CD4-positive, alpha-beta T cell (primary cell): ENCODE data around the gene MYO9A. TPM values are rescaled to one million over a fixed set of nuclear protein-coding genes. Genes with fewer than 3 reads are reported as not detected.

Source experiments
- ATAC-seq: fragments of 200-7000 bp; cut with Tn5 transposase; one replicate; pipeline ENCODE4 v1.10.0; 2022; ENCODE audit warnings: mild to moderate bottlenecking; ENCODE audit not compliant: poor library complexity
- CTCF ChIA-PET: fragments of 350-600 bp; sonication (Branson Sonifier 250); formaldehyde crosslinking; loops from one replicate; lab custom pipeline; 2021; ENCODE audit warnings: antibody characterized with exemption, inconsistent platforms; lab: Charles Lee
- POLR2A ChIA-PET: fragments of 350-600 bp; sonication (Branson Sonifier 250); formaldehyde crosslinking; loops from one replicate; lab custom pipeline; 2021; ENCODE audit warnings: antibody characterized with exemption, inconsistent platforms; lab: Charles Lee
- DNase-seq, 14 experiments: peaks; one replicate each; pipeline ENCODE4 v3.0.0-alpha.2; 2013 to 2020; ENCODE audit warnings: mixed read lengths in 2 of 14
- H3K27ac ChIP-seq, 2 donors: one replicate each; pipeline versions ENCODE4 v1.5.1 to v1.7.0; 2013; ENCODE audit warnings: low read length in 2 of 2, low read depth in 1 of 2, mild to moderate bottlenecking in 1 of 2
- H3K27me3 ChIP-seq, 2 experiments: 1 replicate in 1 of 2; 2 replicates in 1 of 2; pipeline versions ENCODE4 v1.6.1 to v1.7.0; 2013; ENCODE audit warnings: low read length in 2 of 2, control low read depth in 1 of 2, mild to moderate bottlenecking in 1 of 2, moderate library complexity in 1 of 2; ENCODE audit not compliant: insufficient read depth in 2 of 2, control insufficient read depth in 1 of 2
- H3K36me3 ChIP-seq: one replicate; pipeline ENCODE4 v1.6.1; 2013; ENCODE audit warnings: low read length, control low read depth; ENCODE audit not compliant: insufficient read depth
- H3K4me1 ChIP-seq: one replicate; pipeline ENCODE4 v1.6.1; 2013; ENCODE audit warnings: low read length, control low read depth; ENCODE audit not compliant: insufficient read depth
- H3K4me3 ChIP-seq: one replicate; pipeline ENCODE4 v1.5.1; 2013; ENCODE audit warnings: mild to moderate bottlenecking, low read length, moderate library complexity
- H3K9me3 ChIP-seq, 2 experiments: 1 replicate in 1 of 2; 2 replicates in 1 of 2; pipeline versions ENCODE4 v1.6.1 to v1.7.0; 2013; ENCODE audit warnings: low read length in 2 of 2, mild to moderate bottlenecking in 2 of 2, control low read depth in 1 of 2, moderate library complexity in 1 of 2; ENCODE audit not compliant: control insufficient read depth in 1 of 2, insufficient read depth in 1 of 2
- H3K27ac Mint-ChIP-seq: one replicate; pipeline ENCODE4 v1.8.0; 2020; ENCODE audit warnings: mixed read lengths
- H3K27me3 Mint-ChIP-seq: one replicate; pipeline ENCODE4 v1.8.0; 2021; ENCODE audit warnings: mixed read lengths
- H3K36me3 Mint-ChIP-seq: one replicate; pipeline ENCODE4 v1.8.0; 2021; ENCODE audit warnings: low read depth, mixed read lengths
- H3K4me1 Mint-ChIP-seq: one replicate; pipeline ENCODE4 v1.8.0; 2021; ENCODE audit warnings: low read depth, mixed read lengths
- H3K4me3 Mint-ChIP-seq: one replicate; pipeline ENCODE4 v1.8.0; 2020; ENCODE audit warnings: mild to moderate bottlenecking, mixed read lengths
- H3K9me3 Mint-ChIP-seq: one replicate; pipeline ENCODE4 v1.8.0; 2020; ENCODE audit warnings: mixed read lengths
- CTCF ChIP-seq: fragments of 200-600 bp; IDR thresholded peaks from one replicate; pipeline ENCODE4 v1.8.0; 2022; ENCODE audit warnings: antibody characterized with exemption, mild to moderate bottlenecking
- intact Hi-C, 2 experiments: fragments of 100-400 bp; cut with DNase I in 1 of 2; cut with micrococcal nuclease in 1 of 2; formaldehyde crosslinking; loops; one replicate each; pipeline versions ENCODE4 v1.15.1 to v1.9.0; 2023 to 2025; cut with DNase I, micrococcal nuclease
- total RNA-seq, 174 experiments: library from RNA in 2 of 174; stranded (reverse) in 2 of 174; gene quantifications; one replicate each; pipeline ENCODE4 v1.2.3 and lab custom pipeline; 2021 to 2026

MYO9A gene
- total RNA-seq, 2 experiments from 2014 or later: 23.4 to 29.1 TPM

- no peak overlapping the region for H3K27ac Mint-ChIP-seq
Observed at GRCh38 chr15:72155635-72156616, 38.0 kb upstream of the MYO9A start.

GRCh38 chr15:72155003-72155621, 37.2 kb upstream of the MYO9A start:
- Histone ChIP-seq H3K4me3 (no peak overlapping the region), H3K9me3 (no peaks in the 10 kb centered on the region), H3K36me3 (no peaks in the 10 kb centered on the region), H3K4me1 (peaks cover 7% of the 10 kb centered on the region), H3K27ac (no peak overlapping the region), H3K27me3 (no peaks in the 10 kb centered on the region)
- no peak for TF ChIP-seq CTCF
- Mint-ChIP-seq H3K27me3 (no peaks in the 10 kb centered on the region), H3K9me3 (no peaks in the 10 kb centered on the region), H3K27ac (no peak overlapping the region), H3K36me3 (no peaks in the 10 kb centered on the region), H3K4me1 (peaks cover 8% of the 10 kb centered on the region), H3K4me3 (peak overlapping the region; percentile 2)
- ATAC-seq (no peak), DNase-seq (no peak)
- POLR2A ChIA-PET: no interaction called here
- intact Hi-C loops: no loop called here
- CTCF ChIA-PET: no interaction called here

More at GRCh38 chr15:72155635-72156616, 38.0 kb upstream of the MYO9A start:
- Histone ChIP-seq H3K9me3 (no peaks in the 10 kb centered on the region), H3K4me1 (peaks cover 7% of the 10 kb centered on the region), H3K27me3 (no peaks in the 10 kb centered on the region), H3K4me3 (peak overlapping the region; percentile 43), H3K36me3 (no peaks in the 10 kb centered on the region), H3K27ac (no peak overlapping the region)
- POLR2A ChIA-PET: no interaction called here
- H3K27me3 Mint-ChIP-seq: no peaks in the 10 kb centered on the region
- CTCF ChIA-PET: interaction anchor here (0.6 to 2.2 kb wide), 3 partner anchors 70 to 412 kb away, joined by 3 to 22 read pairs (median 6); no protein-coding TSS in a partner anchor
- peaks cover 8% of the 10 kb centered on the region for H3K4me1 Mint-ChIP-seq
- DNase-seq (peak; percentile 70 to 87 (median 77)), ATAC-seq (peak; percentile 67)
- H3K9me3 Mint-ChIP-seq: no peaks in the 10 kb centered on the region
- peak overlapping the region; percentile 83 for H3K4me3 Mint-ChIP-seq
- no peaks in the 10 kb centered on the region for H3K36me3 Mint-ChIP-seq
- TF ChIP-seq CTCF: peak; percentile 93
- intact Hi-C loops: loop anchor here (1.0 kb wide), 2 partner anchors 376 to 412 kb away; no protein-coding TSS in a partner anchor

GRCh38 chr15:72154316-72154715, 36.4 kb upstream of the MYO9A start:
- Histone ChIP-seq H3K9me3 (no peaks in the 10 kb centered on the region), H3K27ac (no peak overlapping the region), H3K36me3 (no peaks in the 10 kb centered on the region), H3K4me3 (no peak overlapping the region), H3K27me3 (no peaks in the 10 kb centered on the region), H3K4me1 (peaks cover 7% of the 10 kb centered on the region)
- Mint-ChIP-seq H3K4me1 (peaks cover 8% of the 10 kb centered on the region), H3K9me3 (no peaks in the 10 kb centered on the region), H3K27me3 (no peaks in the 10 kb centered on the region), H3K36me3 (no peaks in the 10 kb centered on the region), H3K27ac (no peak overlapping the region), H3K4me3 (no peak overlapping the region)
- ChIA-PET POLR2A (no interaction called here), CTCF (interaction anchor here (1.6 kb wide), 1 partner anchor 410 kb away, joined by 4 read pairs; no protein-coding TSS in a partner anchor)
- TF ChIP-seq CTCF: no peak
- ATAC-seq (no peak), DNase-seq (no peak)
- intact Hi-C loops: no loop called here
